Epidermal melanocyte (primary cell): ENCODE results near the gene TSPAN16.
A peak's percentile ranks its signal among the peaks of the same experiment; 100 is the strongest.

Experiments used
- DNase-seq: peaks from one replicate; pipeline ENCODE4 v3.0.0; 2011; ENCODE audit warnings: low spot score; ENCODE audit not compliant: insufficient read length

Gene TSPAN16, protein sequence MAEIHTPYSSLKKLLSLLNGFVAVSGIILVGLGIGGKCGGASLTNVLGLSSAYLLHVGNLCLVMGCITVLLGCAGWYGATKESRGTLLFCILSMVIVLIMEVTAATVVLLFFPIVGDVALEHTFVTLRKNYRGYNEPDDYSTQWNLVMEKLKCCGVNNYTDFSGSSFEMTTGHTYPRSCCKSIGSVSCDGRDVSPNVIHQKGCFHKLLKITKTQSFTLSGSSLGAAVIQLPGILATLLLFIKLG

DNA sequence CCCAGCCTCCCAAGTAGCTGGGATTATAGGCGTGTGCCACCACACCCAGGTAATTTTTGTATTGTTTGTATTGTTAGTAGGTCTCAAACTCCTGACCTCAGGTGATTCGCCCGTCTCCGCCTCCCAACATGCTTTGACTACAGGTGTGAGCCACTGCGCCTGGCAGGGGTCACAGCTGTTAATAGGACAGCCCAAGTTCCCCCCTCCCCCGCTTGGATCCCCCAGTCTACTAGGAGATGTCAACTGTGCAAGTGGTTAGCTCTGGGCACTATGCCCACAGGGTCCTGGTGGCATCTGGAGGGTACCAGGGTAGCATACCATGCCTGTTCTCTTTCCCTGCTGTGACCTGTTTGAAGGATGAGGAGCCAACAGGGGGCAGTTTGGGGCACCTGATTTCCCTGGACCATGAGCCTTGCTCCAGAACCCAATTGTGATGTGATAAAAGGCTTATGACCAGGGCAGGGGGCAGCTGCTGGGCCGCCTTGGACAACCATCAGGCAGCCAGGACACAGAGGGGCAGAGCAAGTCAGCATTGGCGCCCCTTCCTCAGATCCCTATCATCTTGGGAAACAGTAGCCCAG is at the start of gene TSPAN16:
TSS of gene TSPAN16 (plus strand) at position 496 of the 581 bp plus-strand sequence. CDS start 138 bp downstream, outside the sequence.
- no peak for DNase-seq

DNA sequence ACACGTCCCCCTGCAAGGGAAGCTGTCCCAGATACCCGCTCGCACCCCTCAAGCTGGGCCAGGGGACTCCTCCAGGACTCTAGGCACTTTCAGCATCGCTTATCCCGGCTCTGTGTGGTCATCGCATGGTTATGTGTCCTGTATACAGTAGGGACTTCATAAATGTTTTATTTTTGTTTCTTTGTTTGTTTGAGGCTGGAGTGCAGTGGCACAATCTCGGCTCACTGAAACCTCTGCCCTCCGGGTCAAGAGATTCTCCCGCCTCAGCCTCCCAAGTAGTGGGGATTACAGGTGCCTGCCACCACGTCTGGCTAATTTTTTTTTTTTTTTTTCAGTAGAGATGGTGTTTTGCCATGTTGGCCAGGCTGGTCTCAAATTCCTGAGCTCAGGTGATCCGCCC is 49.0 kb upstream of the TSPAN16 start:
- no peak for DNase-seq

DNA sequence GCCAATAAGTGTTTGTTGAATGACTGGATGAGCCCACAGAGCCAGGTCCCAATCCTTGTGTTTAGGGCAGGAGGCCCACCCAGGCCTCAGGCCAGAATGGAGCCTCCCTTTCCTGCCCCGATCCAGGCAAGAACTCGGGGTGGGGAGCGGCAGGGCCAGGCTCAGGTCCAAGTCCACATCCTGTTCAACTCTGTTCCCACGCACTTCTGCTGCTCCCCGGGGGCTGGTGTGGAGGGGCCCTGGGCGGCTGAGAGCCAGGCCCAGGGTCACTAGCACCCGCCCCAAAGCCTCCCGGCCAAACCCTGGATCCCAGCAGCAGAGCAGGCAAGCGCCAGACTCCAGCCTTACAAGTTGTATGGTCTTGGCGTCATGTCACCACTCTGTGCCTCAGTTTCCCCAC is 48.6 kb upstream of the TSPAN16 start:
- no peak for DNase-seq

DNA sequence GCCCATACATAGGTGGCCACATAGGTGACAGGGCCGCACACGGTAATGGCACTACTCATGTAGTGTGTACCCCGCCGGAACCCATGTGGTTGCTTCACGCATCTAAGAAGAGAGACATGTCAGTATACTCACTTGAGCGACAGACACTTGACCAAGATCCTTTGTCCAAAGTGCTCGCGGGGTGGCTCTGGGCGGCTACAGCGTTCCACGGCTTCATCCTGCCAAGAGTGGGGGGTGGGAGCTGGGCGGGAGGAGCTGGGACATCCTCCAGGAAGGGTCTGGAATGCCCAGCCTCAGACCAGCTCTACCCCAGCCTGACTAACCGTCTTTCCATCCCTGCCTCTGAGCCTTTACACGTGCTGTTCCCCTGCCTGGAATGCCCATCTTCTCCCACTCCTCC is 48.0 kb upstream of the TSPAN16 start:
- DNase-seq: no peak

DNA sequence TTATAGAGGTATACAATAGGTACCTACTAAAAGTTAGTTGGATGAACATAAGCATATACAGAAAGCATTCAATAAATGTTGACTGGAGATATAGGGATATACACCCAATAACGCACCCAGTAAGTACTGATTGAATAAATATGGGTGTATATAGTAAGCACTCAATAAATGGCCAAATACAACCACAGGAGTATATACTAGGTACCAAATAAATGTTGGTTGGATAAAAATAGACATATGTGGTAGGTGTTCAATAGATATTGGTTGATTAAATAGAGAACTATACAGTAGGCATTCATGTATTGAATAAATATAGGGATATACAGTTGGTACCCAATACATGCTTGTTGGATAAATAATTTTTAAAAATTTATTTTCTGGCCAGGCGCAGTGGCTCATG is 47.1 kb upstream of the TSPAN16 start:
- DNase-seq: no peak

DNA sequence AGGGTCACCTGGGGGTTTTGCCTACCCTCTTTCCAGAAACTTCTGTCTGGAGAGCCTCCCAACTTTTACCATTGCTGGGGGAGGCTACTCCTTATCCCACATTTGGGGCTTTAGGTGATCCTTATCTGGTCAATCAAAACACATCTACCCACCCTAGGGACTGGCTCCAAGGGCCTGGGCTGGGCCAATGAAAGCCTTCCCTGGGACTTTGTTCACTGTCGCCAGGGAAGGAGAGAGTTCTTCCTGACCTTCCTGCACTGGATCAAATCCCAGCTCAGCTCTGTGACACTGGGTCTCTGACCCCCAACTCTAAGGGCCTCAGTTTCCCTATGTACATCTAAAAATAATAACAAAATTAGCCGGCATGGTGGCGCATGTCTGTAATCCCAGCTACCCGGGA is 44.7 kb upstream of the TSPAN16 start:
- no peak for DNase-seq

DNA sequence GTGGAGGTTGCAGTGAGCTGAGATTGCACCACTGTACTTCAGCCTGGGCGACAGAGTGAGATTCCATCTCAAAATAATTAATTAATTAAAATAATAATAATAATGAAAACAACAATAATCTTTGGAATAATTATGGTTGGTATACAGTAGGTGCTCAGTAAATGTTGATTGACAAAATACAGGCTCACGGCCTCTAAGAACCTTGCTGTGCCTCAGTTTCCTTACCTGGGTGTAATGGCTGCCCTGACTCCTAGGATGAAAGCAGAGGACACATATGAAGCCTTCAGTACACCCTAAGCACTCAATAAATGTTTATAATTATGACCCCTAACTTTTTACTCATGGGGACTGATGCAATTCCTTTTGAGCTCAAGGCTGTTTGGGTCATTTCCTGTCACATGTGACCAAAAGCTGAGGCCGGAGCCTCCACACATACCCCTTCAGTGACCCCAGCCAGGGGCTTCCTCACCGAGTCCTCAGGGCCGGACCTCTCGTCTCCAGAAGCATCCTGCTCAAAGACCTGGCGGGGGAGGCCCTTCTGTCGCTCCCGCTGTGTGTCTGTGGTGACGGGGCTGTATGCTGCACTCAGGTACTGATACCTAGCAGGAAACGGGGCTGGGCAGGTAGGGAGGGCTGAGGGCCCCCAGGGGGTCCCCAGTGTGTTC is 44.2 kb upstream of the TSPAN16 start:
- DNase-seq: no peak

DNA sequence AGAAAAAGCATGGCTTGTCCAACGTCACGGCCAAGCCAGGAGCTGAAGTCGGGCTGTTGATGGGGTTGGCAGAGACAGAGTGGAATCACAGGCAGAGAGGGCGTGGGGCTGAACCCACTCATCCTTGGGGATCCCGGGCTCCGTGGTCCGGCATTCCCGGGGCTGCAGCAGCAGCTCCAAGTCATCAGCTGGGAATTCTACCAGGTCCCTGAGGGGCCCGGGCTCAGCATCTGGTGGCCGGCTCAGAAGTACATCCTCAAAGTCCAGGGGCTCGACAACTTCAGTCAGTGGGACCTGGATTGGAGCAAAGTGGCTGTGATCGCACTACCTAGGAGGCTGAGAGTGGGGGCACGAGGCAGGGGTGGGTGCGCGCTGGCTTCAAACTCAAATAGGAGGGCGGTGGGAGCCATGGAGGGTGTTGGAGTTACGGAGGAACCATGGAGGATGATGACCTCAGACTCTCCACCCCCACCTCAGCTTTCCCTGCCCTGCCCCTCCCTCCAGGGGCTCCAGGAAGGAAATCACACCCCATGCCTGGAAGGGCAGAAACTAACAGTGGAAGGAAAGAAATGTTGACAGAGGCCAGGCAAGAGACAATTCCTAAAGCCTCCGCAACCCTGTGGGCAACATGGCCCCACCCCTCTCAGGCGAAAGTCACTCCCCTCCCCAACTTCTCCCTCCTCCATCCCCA is 43.1 kb upstream of the TSPAN16 start:
- no peak for DNase-seq

DNA sequence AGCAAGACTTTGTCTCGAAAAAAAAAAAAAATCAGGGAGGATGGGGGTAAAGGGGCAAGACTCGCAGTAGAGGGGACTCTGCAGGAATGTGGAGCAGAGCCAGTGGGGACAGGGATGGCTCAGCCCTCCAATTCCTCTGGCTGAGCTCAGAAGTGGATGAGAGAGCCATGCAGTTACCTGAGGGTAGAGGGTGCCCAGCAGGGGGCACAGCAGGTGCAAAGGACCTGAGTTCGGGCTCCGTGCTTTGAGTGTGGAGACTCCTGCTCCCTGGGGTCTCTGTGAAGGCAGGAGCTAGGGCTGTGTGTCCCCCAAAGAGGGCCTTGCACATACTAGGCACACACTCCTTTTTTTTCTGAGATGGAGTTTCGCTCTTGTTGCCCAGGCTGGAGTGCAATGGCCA is 41.3 kb upstream of the TSPAN16 start:
- DNase-seq: no peak

DNA sequence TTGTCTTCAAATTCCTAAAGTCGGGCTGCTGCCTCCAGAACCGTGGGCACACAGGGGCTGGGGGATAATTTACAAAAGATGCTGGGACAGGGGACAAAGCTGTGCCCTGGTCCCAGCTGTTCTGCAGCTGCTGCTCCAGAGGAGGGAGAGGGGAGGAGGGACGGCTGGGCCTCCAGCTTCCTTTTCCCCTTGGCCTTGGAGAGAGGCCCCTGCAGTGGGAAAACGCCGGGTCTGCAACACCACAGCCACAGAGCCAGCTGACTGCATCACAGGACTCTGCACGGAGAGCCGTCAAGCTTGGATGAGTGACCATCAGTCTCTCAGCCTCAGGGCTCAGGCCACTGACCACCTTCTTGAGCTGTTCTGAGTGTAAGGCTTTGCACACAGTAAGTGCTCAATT is 39.8 kb upstream of the TSPAN16 start:
- DNase-seq: peak; percentile 73

DNA sequence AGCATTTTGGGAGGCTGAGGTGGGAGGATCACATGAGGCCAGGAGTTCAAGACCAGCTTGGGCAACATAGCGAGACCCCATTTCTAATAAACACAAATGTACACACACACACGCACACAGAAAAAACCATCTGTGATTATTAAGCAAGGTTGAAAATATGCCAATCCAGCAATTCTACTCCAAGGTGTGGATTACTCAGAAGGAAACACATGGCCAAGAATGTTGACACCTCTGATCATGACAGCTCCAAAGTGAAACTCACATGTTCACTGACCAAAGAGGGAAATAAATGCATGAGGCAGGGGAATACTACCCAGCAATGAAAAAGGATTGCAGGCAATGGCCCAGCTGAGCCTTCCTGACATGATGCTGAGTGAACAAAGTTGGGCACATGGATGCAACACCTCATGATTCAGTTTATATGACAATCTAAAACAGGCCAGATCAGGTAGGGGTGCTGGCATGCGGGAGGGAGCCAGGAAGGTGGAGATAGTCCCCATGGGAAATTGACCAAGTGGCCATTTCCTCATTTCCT is 38.0 kb upstream of the TSPAN16 start:
- DNase-seq: no peak

DNA sequence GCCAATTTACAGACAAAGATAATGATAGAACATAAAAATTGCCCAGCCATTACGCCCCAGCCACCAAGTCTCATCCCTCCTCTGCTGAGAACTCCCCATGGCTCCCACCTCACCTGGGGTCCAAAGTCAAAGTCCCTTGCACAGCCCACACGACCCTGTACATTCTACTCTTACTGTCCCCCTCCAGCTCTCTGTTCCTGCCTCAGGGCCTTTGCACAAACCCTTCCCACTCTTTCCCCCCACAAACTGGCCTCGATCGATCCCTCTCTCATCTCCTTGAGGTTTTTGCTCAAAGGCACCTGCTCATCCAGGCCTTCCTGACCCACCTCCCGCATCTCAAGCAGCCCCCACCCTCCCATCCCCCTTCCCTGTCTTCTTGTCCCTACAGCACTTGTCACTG is 35.0 kb upstream of the TSPAN16 start:
- DNase-seq: no peak

DNA sequence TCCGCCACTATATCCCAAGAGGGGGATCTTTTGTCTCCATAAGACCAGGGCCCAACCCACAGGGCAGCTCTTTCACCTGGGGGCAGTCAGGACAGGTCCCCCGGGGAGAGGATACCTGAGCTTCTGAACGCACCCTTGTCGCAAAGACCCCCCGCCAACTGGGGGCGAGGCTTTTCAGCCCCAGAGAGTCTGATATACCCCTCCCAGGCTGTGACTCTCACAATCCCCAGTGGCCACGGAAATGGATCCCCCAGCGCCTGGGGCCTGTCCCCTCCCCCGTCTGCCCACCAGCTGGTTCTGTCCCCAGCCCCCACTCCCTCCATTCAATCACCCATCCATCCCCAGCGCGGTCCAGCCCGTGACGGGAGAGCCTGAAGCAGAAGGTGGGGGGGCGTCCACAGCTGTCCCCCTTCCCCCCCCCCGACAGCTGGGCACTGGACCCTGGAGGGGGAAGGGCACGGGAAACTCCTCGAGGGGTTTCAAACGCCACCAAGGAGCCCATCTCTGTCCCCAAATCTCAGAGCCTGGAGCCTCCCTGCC is 34.5 kb upstream of the TSPAN16 start:
- DNase-seq: no peak

DNA sequence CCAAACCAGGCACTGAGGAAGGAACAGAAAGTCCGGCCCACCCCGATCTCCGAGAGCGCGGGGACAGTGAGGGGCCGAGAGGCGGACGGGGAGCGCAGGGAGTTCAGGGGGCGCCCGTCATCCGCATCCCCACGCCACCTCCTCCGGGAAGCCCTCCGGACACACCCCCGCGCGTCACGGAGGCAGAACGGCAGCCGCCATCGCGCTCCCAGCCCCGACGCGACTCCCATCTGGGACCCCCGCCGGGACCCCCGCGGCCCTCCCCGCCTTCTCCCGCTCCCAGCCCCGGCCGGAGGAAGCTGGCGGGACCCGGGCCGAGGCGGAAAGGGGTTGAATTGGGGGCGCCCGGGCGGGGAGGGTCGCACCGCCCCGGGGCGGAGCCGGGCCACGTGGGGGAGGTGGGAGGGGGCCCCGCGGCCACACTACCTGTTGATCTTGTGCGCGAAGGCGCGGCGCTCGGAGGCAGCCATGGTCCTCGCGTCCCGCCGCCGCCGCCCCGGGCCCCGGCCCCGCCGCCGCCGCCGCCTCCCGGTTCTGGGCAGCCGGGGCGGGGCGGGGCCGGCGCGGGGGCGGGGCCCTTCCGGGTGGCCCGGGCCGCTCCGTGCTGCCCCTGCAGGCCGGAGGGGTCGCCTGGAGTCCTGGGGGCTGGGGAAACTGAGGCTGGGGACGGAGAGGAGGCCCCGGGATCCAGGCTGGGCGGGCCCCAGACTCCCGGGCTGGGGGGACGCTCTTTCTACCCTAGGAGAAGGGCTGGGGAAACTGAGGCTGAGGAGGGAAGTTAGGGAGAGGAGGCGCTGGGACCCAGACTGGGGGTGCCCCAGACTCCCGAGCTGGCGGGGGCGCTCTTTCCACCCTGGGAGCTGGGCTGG is 33.8 kb upstream of the TSPAN16 start, which contains the start of gene DOCK6:
TSS of gene DOCK6 (minus strand) at position 554 of the 869 bp plus-strand sequence. CDS start at position 470, 84 bp downstream.
- DNase-seq: peak; percentile 43

DNA sequence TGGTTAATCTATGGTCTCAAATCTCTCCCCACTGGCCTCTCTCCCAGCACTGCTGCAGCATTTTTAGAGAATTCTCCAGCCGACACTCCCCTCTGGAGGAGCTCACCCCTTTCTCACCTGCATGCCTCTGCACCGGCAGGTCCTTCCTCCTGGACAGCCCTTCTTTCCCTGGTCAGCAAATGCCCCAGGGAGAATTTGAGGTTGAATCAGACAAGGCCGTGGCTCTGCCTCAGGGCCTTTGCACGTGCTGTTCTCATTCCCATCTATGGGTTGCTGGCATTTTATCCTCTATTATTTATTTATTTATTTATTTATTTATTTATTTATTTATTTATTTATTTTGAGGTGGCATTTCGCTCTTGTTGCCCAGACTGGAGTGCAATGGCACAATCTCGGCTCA is 32.2 kb upstream of the TSPAN16 start:
- no peak for DNase-seq

DNA sequence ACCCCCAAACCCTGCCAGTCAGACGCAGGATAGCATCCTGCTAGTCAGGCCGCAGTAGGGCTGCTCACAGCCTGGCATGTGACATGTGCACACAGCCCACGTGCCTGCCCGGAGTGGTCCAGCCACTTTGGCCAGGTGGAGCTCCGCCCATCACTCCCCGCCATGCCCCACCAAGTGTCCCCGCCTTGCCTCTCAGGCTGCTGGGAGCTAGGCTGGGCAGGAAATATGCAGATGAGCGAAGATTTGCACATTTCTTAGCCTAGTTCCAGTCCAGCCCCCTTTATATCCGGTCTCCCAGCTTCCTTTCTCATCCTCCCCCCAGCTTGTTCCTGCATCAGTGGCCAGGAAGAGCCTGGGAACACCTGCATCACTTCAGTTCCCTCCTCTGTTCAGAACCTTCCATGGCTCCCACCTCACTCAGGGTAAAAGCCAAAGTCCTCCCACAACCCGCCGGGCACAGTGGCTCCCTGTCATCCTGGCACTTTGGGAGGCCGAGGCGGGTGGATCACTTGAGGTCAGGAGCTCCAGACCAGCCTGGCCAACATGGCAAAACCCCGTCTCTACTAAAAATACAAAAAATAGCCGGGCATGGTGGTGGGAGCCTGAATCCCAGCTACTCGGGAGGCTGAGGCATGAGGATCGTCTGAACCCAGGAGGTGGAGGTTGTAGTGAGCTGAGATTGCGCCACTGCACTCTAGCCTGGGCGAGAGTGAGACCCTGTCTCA is 31.3 kb upstream of the TSPAN16 start:
- DNase-seq: no peak

DNA sequence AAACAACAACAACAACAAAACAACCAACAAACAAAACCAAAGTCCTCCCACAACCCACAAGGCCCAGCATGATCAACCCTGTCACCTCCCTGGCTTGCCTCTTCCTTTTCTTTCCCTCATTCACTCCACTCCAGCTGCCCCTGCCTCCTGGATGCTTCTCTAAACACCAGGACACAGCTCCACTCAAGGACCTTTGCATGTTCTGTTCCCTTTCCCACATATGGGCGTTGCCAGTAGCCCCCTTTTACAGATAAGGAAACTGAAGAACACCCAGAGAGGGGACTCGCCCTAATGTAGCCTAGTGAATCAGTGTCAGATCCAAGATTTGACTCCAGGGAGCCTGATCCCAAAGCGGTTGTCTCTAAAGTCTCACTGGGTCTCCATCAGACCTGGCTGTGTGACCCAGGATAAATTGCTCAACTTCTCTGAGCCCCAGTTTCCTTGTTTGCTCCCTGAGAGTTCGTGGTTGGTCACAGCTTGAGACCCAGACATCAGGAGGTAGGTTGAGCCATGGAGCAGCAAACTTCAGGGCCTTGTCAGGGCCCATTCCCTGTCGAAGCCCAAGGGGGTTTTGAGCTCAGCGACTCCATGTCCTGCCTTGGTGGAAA is 30.7 kb upstream of the TSPAN16 start:
- DNase-seq: no peak

DNA sequence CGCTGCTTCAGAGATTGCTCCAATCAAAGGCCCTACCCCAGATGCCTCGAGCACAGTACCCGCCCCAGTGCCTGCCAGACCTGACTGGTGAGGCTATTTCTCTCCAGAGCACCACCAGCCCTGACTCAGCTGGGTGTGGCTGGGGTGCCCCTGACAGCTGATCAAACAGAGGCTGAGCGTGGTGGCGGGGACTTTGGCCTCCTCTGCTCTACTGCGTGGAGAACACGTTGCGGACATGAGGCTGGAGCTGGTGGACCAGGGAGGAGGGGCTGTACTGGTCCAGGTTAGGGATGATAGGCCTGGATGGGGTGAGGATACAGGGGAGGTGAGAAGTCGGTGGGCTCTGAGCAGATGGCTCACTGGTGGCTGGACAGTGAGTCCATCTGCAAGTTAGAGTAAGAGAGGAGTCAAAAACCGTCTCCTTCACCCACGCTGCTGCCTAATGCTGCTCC is 30.1 kb upstream of the TSPAN16 start:
- DNase-seq: no peak

DNA sequence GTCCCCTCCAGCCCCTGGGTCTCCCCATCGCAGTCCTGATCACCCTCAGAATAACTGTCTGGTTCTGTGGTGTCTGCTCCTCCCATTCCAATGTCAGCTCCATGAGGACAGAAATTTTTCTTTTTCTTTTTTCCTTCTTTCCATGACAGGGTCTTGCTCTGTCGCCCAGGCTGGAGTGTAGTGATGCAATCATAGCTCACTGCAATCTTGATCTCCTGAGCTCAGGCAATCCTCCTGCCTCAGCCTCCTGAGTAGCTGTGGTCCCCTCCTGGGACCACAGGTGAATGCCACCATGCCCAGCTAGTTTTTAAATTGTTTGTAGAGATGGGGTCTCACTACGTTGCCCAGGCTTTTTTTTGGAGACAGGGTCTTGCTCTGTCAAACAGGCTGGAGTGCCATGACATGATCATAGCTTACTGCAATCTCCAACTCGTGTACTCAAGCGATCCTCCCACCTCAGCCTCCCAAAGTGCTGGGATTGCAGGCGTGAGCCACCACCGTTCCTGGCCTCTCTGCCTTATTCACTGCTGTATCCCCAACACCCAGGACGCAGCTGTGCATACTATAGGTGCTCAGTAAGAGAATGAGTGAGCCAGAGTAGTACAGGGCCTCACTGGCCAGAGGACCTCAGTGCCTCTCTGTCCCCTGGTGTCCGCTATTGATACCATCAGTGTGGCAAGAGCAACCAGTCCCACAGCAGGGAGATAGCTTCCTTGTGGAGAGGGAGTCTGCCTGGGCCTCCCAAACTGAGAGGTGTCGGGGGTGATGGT is 28.5 kb upstream of the TSPAN16 start:
- no peak for DNase-seq
